ENCODE results near the gene KIF14. TPM values are rescaled to one million over a fixed set of nuclear protein-coding genes. Genes with fewer than 3 reads are reported as not detected.

Gene KIF14
- total RNA-seq, 1 experiment from 2014 or later, result 17.8 TPM

DNA sequence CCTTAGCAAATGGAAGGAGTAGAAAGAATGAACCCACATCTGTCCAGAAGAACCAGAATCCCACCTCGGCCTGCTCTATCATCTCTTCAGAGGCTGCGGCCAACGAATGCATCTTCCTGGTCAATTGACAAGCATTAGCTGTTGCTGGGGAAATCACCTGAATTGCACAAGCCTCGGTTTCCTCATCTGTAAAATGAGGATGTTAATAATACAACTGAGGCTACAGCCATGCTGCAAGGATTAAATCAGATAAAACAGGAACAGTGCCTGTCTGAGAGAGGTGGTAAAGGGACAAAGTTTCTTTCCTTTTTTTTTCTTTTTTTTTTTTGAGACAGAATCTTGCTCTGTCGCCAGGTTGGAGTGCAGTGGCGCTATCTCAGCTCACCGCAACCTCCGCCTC, 99.8 kb downstream of the KIF14 start:
- no TSS peak for BruUV-seq (replicated peaks)
- no peaks in the 10 kb centered on the region for H3K9me3 ChIP-seq (ENCODE audit: control insufficient read depth, insufficient read depth, low read depth, low read length)
- in situ Hi-C loops (cut with HindIII; ENCODE audit: low pct_unique_long_range_greater_than_20kb, low sequenced_read_pairs), result no loop called here

GRCh38 chr1:200518524-200518923, 102.0 kb downstream of the KIF14 start:
- CTCF ChIA-PET, result interaction anchor here (0.7 kb wide), 1 partner anchor 461 kb away, joined by 4 read pairs; no protein-coding TSS in a partner anchor
- TF ChIP-seq, protein P1, sequence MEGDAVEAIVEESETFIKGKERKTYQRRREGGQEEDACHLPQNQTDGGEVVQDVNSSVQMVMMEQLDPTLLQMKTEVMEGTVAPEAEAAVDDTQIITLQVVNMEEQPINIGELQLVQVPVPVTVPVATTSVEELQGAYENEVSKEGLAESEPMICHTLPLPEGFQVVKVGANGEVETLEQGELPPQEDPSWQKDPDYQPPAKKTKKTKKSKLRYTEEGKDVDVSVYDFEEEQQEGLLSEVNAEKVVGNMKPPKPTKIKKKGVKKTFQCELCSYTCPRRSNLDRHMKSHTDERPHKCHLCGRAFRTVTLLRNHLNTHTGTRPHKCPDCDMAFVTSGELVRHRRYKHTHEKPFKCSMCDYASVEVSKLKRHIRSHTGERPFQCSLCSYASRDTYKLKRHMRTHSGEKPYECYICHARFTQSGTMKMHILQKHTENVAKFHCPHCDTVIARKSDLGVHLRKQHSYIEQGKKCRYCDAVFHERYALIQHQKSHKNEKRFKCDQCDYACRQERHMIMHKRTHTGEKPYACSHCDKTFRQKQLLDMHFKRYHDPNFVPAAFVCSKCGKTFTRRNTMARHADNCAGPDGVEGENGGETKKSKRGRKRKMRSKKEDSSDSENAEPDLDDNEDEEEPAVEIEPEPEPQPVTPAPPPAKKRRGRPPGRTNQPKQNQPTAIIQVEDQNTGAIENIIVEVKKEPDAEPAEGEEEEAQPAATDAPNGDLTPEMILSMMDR (IDR thresholded peaks at IDR 0.05), result no peak
- TF ChIP-seq REST (IDR thresholded peaks at IDR 0.05; ENCODE audit: insufficient read depth in 1 of 2, low read depth in 2 of 2, low read length in 1 of 2), result no peak
- no peak for TF ChIP-seq TCF7L2 (IDR thresholded peaks at IDR 0.05; ENCODE audit: low read depth, low read length)
- TF ChIP-seq SIN3A (IDR thresholded peaks at IDR 0.05; ENCODE audit: borderline replicate concordance, insufficient read depth, low read depth, low read length), result no peak
- TF ChIP-seq POLR2AphosphoS5 (IDR thresholded peaks at IDR 0.05; ENCODE audit: low read depth, low read length), result no peak
- no peak for ATAC-seq

More for the DNA sequence above, 99.8 kb downstream of the KIF14 start:
- H3K4me1 ChIP-seq (ENCODE audit: control insufficient read depth, insufficient read depth, low read length), result no peaks in the 10 kb centered on the region
- intact Hi-C loops (cut with micrococcal nuclease; ENCODE audit: unreplicated experiment), result no loop called here
- no peaks in the 10 kb centered on the region for H3K27me3 ChIP-seq (ENCODE audit: control insufficient read depth, insufficient read depth, low read length)
- ChIA-PET POLR2A (interaction anchor here (0.6 kb wide), 1 partner anchor 15 kb away, joined by 6 read pairs; no protein-coding TSS in a partner anchor), CTCF (no interaction called here)
- TF ChIP-seq, protein P1 (IDR thresholded peaks at IDR 0.05), result no peak
- no peak for TF ChIP-seq POLR2AphosphoS5 (IDR thresholded peaks at IDR 0.05; ENCODE audit: low read depth, low read length)
- no peak overlapping the region for H3K4me3 ChIP-seq (ENCODE audit: low read depth in 2 of 2, low read length in 2 of 2)
- no peak overlapping the region for H3K27ac ChIP-seq (ENCODE audit: low read length)
- no peak for ATAC-seq
- H3K36me3 ChIP-seq (ENCODE audit: control insufficient read depth, insufficient read depth, low read length), result no peaks in the 10 kb centered on the region
- DNase-seq (ENCODE audit: low read depth, low spot score), result no peak

More at GRCh38 chr1:200518524-200518923, 102.0 kb downstream of the KIF14 start:
- no peak overlapping the region for H3K4me3 ChIP-seq (ENCODE audit: low read depth in 2 of 2, low read length in 2 of 2)
- no TSS peak for BruUV-seq (replicated peaks)
- in situ Hi-C loops (cut with HindIII; ENCODE audit: low pct_unique_long_range_greater_than_20kb, low sequenced_read_pairs) (no loop called here), intact Hi-C loops (cut with micrococcal nuclease; ENCODE audit: unreplicated experiment) (no loop called here)
- DNase-seq (ENCODE audit: low read depth, low spot score), result no peak
- H3K36me3 ChIP-seq (ENCODE audit: control insufficient read depth, insufficient read depth, low read length), result no peaks in the 10 kb centered on the region
- no peak overlapping the region for H3K27ac ChIP-seq (ENCODE audit: low read length)
- H3K27me3 ChIP-seq (ENCODE audit: control insufficient read depth, insufficient read depth, low read length), result no peaks in the 10 kb centered on the region
- H3K4me1 ChIP-seq (ENCODE audit: control insufficient read depth, insufficient read depth, low read length), result no peaks in the 10 kb centered on the region
- POLR2A ChIA-PET, result no interaction called here
- no peaks in the 10 kb centered on the region for H3K9me3 ChIP-seq (ENCODE audit: control insufficient read depth, insufficient read depth, low read depth, low read length)

Data from Panc1 (cell line).